T-helper 2 cell (primary cell): ENCODE results near the gene CTRL.
"Not testable (repeated sequence)": the region's sequence is repeated elsewhere in the genome, so short reads cannot be mapped to it uniquely, and the experiment has no call there.

Experiments
- DNase-seq, 5 experiments: peaks; one replicate each; pipeline versions ENCODE4 v3.0.0 to v3.0.0-alpha.2; 2012 to 2022

Gene CTRL

GRCh38 chr16:67940446-67941089 lies 8.9 kb upstream of the CTRL start:
- DNase-seq = no peak

GRCh38 chr16:67939507-67940445 lies 8.1 kb upstream of the CTRL start:
- DNase-seq = peak in 3 of 5 experiments; percentile 16 to 43 (median 19)

GRCh38 chr16:67937713-67938112 lies 6.1 kb upstream of the CTRL start:
- not testable (repeated sequence) for DNase-seq

- peak in 3 of 5 experiments; percentile 56 to 93 (median 62) for DNase-seq
Observed at GRCh38 chr16:67936880-67937605, 5.4 kb upstream of the CTRL start.

GRCh38 chr16:67936124-67936879 lies 4.6 kb upstream of the CTRL start, which contains the start of gene PSMB10:
PSMB10 (minus strand) TSS chr16:67936850; CDS start chr16:67936749, 101 bp downstream.
- peak in 4 of 5 experiments; percentile 21 to 74 (median 50) for DNase-seq

- DNase-seq = peak; percentile 87 to 98 (median 93)
Observed at GRCh38 chr16:67935402-67936123, 3.9 kb upstream of the CTRL start.

- DNase-seq = no peak
Observed at GRCh38 chr16:67935101-67935401, 3.4 kb upstream of the CTRL start.

GRCh38 chr16:67934306-67935100 lies 2.8 kb upstream of the CTRL start:
- no peak for DNase-seq

GRCh38 chr16:67933805-67934204 lies 2.1 kb upstream of the CTRL start:
- no peak for DNase-seq

GRCh38 chr16:67932462-67932840 lies 789 bp upstream of the CTRL start:
- no peak for DNase-seq

GRCh38 chr16:67930678-67931211 lies 917 bp downstream of the CTRL start:
- no peak for DNase-seq

GRCh38 chr16:67930191-67930590 lies 1.5 kb downstream of the CTRL start:
- no peak for DNase-seq

GRCh38 chr16:67928561-67929364 lies 2.9 kb downstream of the CTRL start:
- DNase-seq = peak; percentile 41 to 75 (median 64)

- no peak for DNase-seq
Observed at GRCh38 chr16:67928147-67928546, 3.5 kb downstream of the CTRL start.

GRCh38 chr16:67927131-67927941 lies 4.3 kb downstream of the CTRL start:
- DNase-seq = no peak

GRCh38 chr16:67926181-67926750 lies 5.4 kb downstream of the CTRL start:
- no peak for DNase-seq

- no peak for DNase-seq
Observed at GRCh38 chr16:67924140-67924906, 7.3 kb downstream of the CTRL start.
